ENCODE measurements around the gene DCST2. TPM values are rescaled to one million over a fixed set of nuclear protein-coding genes. Genes with fewer than 3 reads are reported as not detected.
A peak's percentile ranks its signal among the peaks of the same experiment; 100 is the strongest.

The DCST2 gene
- total RNA-seq, 1 experiment from 2014 or later: 0.61 TPM

DNA sequence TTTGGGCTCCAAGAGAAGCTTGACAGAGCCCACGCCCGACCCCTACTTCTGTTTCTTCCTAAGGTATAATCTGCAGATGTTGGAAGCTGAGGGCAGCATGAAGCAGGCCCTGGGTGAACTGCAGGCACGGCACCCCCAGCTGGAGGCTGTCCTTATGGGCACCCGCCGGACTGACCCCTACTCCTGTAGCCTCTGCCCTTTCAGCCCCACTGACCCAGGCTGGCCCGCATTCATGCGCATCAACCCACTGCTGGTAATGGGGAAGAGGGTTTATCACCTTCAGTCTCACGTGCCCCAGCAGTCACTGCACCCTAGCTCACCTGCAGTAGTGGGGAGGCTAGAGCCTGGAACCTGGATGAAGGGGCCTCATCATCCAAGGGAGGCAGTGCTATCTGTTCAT, 43.3 kb downstream of the DCST2 start:
- peaks cover 50% of the 10 kb centered on the region for H3K36me3 Mint-ChIP-seq (ENCODE audit: insufficient read depth, unreplicated experiment)

DNA sequence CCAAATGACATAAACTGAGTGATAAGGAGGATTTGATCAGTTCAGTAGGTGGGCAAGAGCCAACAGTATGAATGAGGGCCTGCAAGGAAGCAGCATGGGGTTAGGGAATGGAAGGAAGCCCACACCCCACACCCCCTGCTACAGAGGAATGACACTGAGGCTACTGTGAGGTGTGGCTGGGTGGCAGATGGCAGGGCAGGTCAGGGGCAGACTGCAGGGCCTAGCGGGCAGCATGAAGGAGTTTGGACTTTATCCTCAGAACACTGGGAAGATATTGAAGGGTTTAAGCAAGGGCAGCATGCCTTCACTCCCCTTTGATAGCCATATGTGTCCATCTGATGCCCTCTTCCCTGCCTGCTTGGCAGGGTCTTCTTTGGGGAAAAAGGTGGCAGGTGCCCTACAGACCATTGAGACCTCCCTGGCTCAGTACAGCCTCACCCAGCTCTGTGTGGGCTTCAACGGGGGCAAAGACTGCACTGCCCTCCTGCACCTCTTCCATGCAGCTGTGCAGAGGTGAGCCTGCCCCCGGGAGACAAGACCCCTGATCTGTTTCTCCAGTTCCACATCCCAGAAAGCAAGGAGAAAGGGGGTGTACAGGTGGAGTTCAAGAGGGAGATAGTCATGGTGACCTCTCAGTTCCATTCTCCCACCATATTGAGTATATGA, 44.3 kb downstream of the DCST2 start:
- TF ChIP-seq, protein P1, sequence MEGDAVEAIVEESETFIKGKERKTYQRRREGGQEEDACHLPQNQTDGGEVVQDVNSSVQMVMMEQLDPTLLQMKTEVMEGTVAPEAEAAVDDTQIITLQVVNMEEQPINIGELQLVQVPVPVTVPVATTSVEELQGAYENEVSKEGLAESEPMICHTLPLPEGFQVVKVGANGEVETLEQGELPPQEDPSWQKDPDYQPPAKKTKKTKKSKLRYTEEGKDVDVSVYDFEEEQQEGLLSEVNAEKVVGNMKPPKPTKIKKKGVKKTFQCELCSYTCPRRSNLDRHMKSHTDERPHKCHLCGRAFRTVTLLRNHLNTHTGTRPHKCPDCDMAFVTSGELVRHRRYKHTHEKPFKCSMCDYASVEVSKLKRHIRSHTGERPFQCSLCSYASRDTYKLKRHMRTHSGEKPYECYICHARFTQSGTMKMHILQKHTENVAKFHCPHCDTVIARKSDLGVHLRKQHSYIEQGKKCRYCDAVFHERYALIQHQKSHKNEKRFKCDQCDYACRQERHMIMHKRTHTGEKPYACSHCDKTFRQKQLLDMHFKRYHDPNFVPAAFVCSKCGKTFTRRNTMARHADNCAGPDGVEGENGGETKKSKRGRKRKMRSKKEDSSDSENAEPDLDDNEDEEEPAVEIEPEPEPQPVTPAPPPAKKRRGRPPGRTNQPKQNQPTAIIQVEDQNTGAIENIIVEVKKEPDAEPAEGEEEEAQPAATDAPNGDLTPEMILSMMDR (IDR thresholded peaks at IDR 0.05; ENCODE audit: insufficient read depth in 1 of 2, low read depth in 1 of 2, low read length in 1 of 2, severe bottlenecking in 1 of 2, unreplicated experiment in 1 of 2): no peak
- intact Hi-C loops (cut with micrococcal nuclease; ENCODE audit: unreplicated experiment): no loop called here
- no peaks in the 10 kb centered on the region for H3K4me1 Mint-ChIP-seq (ENCODE audit: low read depth, unreplicated experiment)
- ChIA-PET CTCF (no interaction called here), POLR2A (no interaction called here)
- H3K9me3 Mint-ChIP-seq (ENCODE audit: unreplicated experiment): no peaks in the 10 kb centered on the region
- H3K27me3 ChIP-seq (replicated peaks; ENCODE audit: control insufficient read depth, insufficient read depth, low read length): no peaks in the 10 kb centered on the region
- H3K4me3 ChIP-seq (ENCODE audit: low read depth, low read length): no peak overlapping the region
- BruUV-seq (replicated peaks): no TSS peak
- H3K36me3 ChIP-seq (ENCODE audit: control insufficient read depth, insufficient read depth, low read length): peaks cover 8% of the 10 kb centered on the region
- no peak for DNase-seq
- H3K4me1 ChIP-seq: peaks cover 7% of the 10 kb centered on the region; the same call in 1 of the 2 replicates
- peaks cover 53% of the 10 kb centered on the region for H3K36me3 Mint-ChIP-seq (ENCODE audit: insufficient read depth, unreplicated experiment)
- no peaks in the 10 kb centered on the region for H3K9me3 ChIP-seq
- H3K27me3 Mint-ChIP-seq (ENCODE audit: insufficient read depth, unreplicated experiment): no peaks in the 10 kb centered on the region
- no peak overlapping the region for H3K4me3 Mint-ChIP-seq (ENCODE audit: unreplicated experiment)
- H3K27ac Mint-ChIP-seq (ENCODE audit: unreplicated experiment): no peak overlapping the region

More for the DNA sequence above, 43.3 kb downstream of the DCST2 start:
- Histone ChIP-seq H3K27me3 (replicated peaks; ENCODE audit: control insufficient read depth, insufficient read depth, low read length) (no peaks in the 10 kb centered on the region), H3K36me3 (ENCODE audit: control insufficient read depth, insufficient read depth, low read length) (peaks cover 8% of the 10 kb centered on the region), H3K9me3 (no peaks in the 10 kb centered on the region), H3K4me3 (ENCODE audit: low read depth, low read length) (no peak overlapping the region), H3K4me1 (0 out of 2 replicates have a peak, but pooled peaks cover 7% of the 10 kb centered on the region)
- intact Hi-C loops (cut with micrococcal nuclease; ENCODE audit: unreplicated experiment): no loop called here
- POLR2A ChIA-PET: interaction anchor here (0.6 kb wide), 1 partner anchor 95 kb away, joined by 3 read pairs; no protein-coding TSS in a partner anchor
- DNase-seq: no peak
- Mint-ChIP-seq H3K9me3 (ENCODE audit: unreplicated experiment) (no peaks in the 10 kb centered on the region), H3K27me3 (ENCODE audit: insufficient read depth, unreplicated experiment) (no peaks in the 10 kb centered on the region), H3K4me3 (ENCODE audit: unreplicated experiment) (no peak overlapping the region), H3K27ac (ENCODE audit: unreplicated experiment) (no peak overlapping the region), H3K4me1 (ENCODE audit: low read depth, unreplicated experiment) (no peaks in the 10 kb centered on the region)
- TF ChIP-seq, protein P1 (IDR thresholded peaks at IDR 0.05; ENCODE audit: insufficient read depth in 1 of 2, low read depth in 1 of 2, low read length in 1 of 2, severe bottlenecking in 1 of 2, unreplicated experiment in 1 of 2): no peak
- CTCF ChIA-PET: interaction anchor here (0.9 kb wide), 1 partner anchor 9 kb away, joined by 3 read pairs; no protein-coding TSS in a partner anchor
- no TSS peak for BruUV-seq (replicated peaks)

DNA sequence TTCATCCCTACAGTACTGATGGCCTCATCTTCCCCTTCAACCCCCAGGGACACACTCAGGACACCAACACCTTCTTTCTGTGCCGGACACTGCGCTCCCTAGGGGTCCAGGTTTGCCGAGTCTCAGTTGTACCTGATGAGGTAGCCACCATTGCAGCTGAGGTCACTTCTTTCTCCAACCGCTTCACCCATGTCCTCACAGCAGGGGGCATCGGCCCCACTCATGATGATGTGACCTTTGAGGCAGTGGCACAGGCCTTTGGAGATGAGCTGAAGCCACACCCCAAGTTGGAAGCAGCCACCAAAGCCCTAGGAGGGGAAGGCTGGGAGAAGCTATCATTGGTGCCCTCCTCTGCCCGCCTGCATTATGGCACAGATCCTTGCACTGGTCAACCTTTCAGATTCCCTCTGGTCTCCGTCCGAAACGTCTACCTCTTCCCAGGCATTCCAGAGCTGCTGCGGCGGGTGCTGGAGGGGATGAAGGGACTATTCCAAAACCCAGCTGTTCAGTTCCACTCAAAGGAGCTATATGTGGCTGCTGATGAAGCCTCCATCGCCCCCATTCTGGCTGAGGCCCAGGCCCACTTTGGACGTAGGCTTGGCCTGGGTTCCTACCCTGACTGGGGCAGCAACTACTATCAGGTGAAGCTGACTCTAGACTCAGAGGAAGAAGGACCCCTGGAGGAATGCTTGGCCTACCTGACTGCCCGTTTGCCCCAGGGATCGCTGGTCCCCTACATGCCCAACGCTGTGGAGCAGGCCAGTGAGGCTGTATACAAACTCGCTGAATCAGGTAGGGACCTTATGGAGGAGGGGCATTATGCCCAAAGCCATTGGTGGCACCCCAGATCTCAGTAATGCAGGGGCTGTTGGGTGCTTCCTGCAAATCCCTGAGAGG, 45.3 kb downstream of the DCST2 start:
- H3K4me3 ChIP-seq (ENCODE audit: low read depth, low read length): no peak overlapping the region
- Mint-ChIP-seq H3K4me3 (ENCODE audit: unreplicated experiment) (no peak overlapping the region), H3K27me3 (ENCODE audit: insufficient read depth, unreplicated experiment) (no peaks in the 10 kb centered on the region), H3K9me3 (ENCODE audit: unreplicated experiment) (no peaks in the 10 kb centered on the region), H3K27ac (ENCODE audit: unreplicated experiment) (no peak overlapping the region), H3K4me1 (ENCODE audit: low read depth, unreplicated experiment) (no peaks in the 10 kb centered on the region), H3K36me3 (ENCODE audit: insufficient read depth, unreplicated experiment) (peaks cover 59% of the 10 kb centered on the region)
- TF ChIP-seq, protein P1 (IDR thresholded peaks at IDR 0.05; ENCODE audit: insufficient read depth in 1 of 2, low read depth in 1 of 2, low read length in 1 of 2, severe bottlenecking in 1 of 2, unreplicated experiment in 1 of 2): peak in 1 of 2 experiments; percentile 31
- BruUV-seq (replicated peaks): no TSS peak
- no peaks in the 10 kb centered on the region for H3K9me3 ChIP-seq
- peaks cover 8% of the 10 kb centered on the region for H3K36me3 ChIP-seq (ENCODE audit: control insufficient read depth, insufficient read depth, low read length)
- no peaks in the 10 kb centered on the region; the same call in 1 of the 2 replicates for H3K4me1 ChIP-seq
- intact Hi-C loops (cut with micrococcal nuclease; ENCODE audit: unreplicated experiment): no loop called here
- POLR2A ChIA-PET: interaction anchor here (1.0 to 1.1 kb wide), 2 partner anchors 16 to 27 kb away, joined by 3 to 8 read pairs; partner anchors contain the start of gene PYGO2
- CTCF ChIA-PET: interaction anchor here (0.5 to 1.3 kb wide), 8 partner anchors 8 to 63 kb away, joined by 3 to 6 read pairs (median 4); partner anchors contain the start of gene ADAM15
- peak in 1 of 2 experiments; percentile 32 for DNase-seq
- H3K27me3 ChIP-seq (replicated peaks; ENCODE audit: control insufficient read depth, insufficient read depth, low read length): no peaks in the 10 kb centered on the region
